OCI-LY7 (cell line): ENCODE measurements around the gene TSSK3. TPM values are rescaled to one million over a fixed set of nuclear protein-coding genes. Genes with fewer than 3 reads are reported as not detected.

Source experiments
- BruUV-seq: library from RNA; stranded (reverse); fragments of 400-500 nt; replicated peaks from 2 replicates; lab custom pipeline; 2021; lab: Mats Ljungman, UMichigan
- CTCF ChIA-PET: fragments of 300-600 bp; sonication (Branson Sonifier 250); formaldehyde crosslinking; loops from one replicate; lab custom pipeline; 2022; ENCODE audit warnings: antibody characterized with exemption; ENCODE audit not compliant: unreplicated experiment; lab: Charles Lee
- POLR2A ChIA-PET: fragments of 300-600 bp; sonication (Branson Sonifier 250); formaldehyde crosslinking; loops from one replicate; lab custom pipeline; 2022; ENCODE audit warnings: antibody characterized with exemption; lab: Charles Lee
- DNase-seq: peaks from one replicate; pipeline ENCODE4 v3.0.0-alpha.2; 2015; ENCODE audit warnings: low spot score
- H2AFZ ChIP-seq: fragments of 200-600 bp; sonication (generic), shearing (Covaris generic); 2 replicates; pipeline ENCODE4 v1.6.1; 2014; ENCODE audit warnings: mild to moderate bottlenecking, antibody characterized with exemption, low read length, moderate library complexity
- H3K27ac ChIP-seq: fragments of 200-600 bp; sonication (generic); 2 replicates; pipeline ENCODE4 v1.5.1; 2014; ENCODE audit warnings: mixed run types, low read depth, mild to moderate bottlenecking, moderate library complexity, low read length, inconsistent platforms; ENCODE audit not compliant: poor library complexity, severe bottlenecking
- H3K36me3 ChIP-seq: fragments of 200-600 bp; sonication (generic); 2 replicates; pipeline ENCODE4 v1.6.1; 2014; ENCODE audit warnings: mild to moderate bottlenecking, antibody characterized with exemption, low read length, moderate library complexity, mixed read lengths; ENCODE audit not compliant: insufficient read depth
- H3K4me1 ChIP-seq: fragments of 200-600 bp; sonication (generic); 2 replicates; pipeline ENCODE4 v1.5.1; 2014; ENCODE audit warnings: mild to moderate bottlenecking, low read length; ENCODE audit not compliant: insufficient read depth, poor library complexity, severe bottlenecking
- H3K4me2 ChIP-seq: fragments of 200-600 bp; sonication (generic); 2 replicates; pipeline ENCODE4 v1.6.1; 2014; ENCODE audit warnings: mild to moderate bottlenecking, low read length
- H3K4me3 ChIP-seq: fragments of 200-600 bp; sonication (generic); 2 replicates; pipeline ENCODE4 v1.5.1; 2014; ENCODE audit warnings: mild to moderate bottlenecking, low read depth, low read length; ENCODE audit not compliant: poor library complexity, severe bottlenecking
- H3K79me2 ChIP-seq: fragments of 200-600 bp; sonication (generic); 2 replicates; pipeline ENCODE4 v1.6.1; 2016; ENCODE audit warnings: low read depth, mild to moderate bottlenecking, low read length, moderate library complexity, mixed read lengths; ENCODE audit not compliant: insufficient read depth
- H3K9me2 ChIP-seq: fragments of 200-600 bp; sonication (generic); 2 replicates; pipeline ENCODE4 v1.6.1; 2016; ENCODE audit warnings: mild to moderate bottlenecking, low read length, mixed read lengths; ENCODE audit not compliant: insufficient read depth
- H3K9me3 ChIP-seq: fragments of 200-600 bp; sonication (generic); 2 replicates; pipeline ENCODE4 v1.6.1; 2014; ENCODE audit warnings: mild to moderate bottlenecking, mixed run types, low read length, mixed read lengths
- H4K20me1 ChIP-seq: fragments of 200-600 bp; sonication (generic); 2 replicates; pipeline ENCODE4 v1.6.1; 2014; ENCODE audit warnings: mild to moderate bottlenecking, antibody characterized with exemption, low read length, moderate library complexity, mixed read lengths; ENCODE audit not compliant: insufficient read depth
- CTCF ChIP-seq: fragments of 200-600 bp; sonication (generic); conservative IDR thresholded peaks from 2 replicates; pipeline ENCODE4 v1.5.1; 2014; ENCODE audit warnings: mild to moderate bottlenecking, antibody characterized with exemption, low read length, moderate library complexity, mixed read lengths
- EZH2phosphoT487 ChIP-seq: fragments of 200-600 bp; sonication (generic); IDR thresholded peaks from 2 replicates; pipeline ENCODE4 v1.6.1; 2018; ENCODE audit warnings: low read depth, borderline replicate concordance, mild to moderate bottlenecking, mixed run types, antibody characterized with exemption, low read length, moderate library complexity, mixed read lengths
- intact Hi-C: fragments of 100-400 bp; cut with micrococcal nuclease; formaldehyde crosslinking; loops from one replicate; pipeline ENCODE4 v1.10.0; 2022; ENCODE audit not compliant: unreplicated experiment
- total RNA-seq, 2 experiments: library from RNA; depleted of rRNA in 1 of 2; stranded (reverse); fragments of >200 nt in 1 of 2; shearing (Covaris generic) in 1 of 2; gene quantifications; 2 replicates each; pipeline ENCODE4 v1.2.3, GENCODE V29; 2014 to 2022

Gene TSSK3
- total RNA-seq, 2 experiments from 2014 or later: 2.0 to 7.8 TPM

- Histone ChIP-seq H3K36me3 (no peaks in the 10 kb centered on the region), H3K4me1 (peaks cover 15% of the 10 kb centered on the region), H3K9me3 (no peaks in the 10 kb centered on the region), H3K27ac (no peak overlapping the region), H2AFZ (no peak overlapping the region), H3K79me2 (no peaks in the 10 kb centered on the region), H3K4me2 (no peak overlapping the region), H3K4me3 (no peak overlapping the region), H4K20me1 (no peaks in the 10 kb centered on the region), H3K9me2 (no peaks in the 10 kb centered on the region)
- CTCF ChIA-PET: no interaction called here
- no TSS peak for BruUV-seq
- POLR2A ChIA-PET: no interaction called here
- intact Hi-C loops: no loop called here
- no peak for DNase-seq
- TF ChIP-seq CTCF (no peak), EZH2phosphoT487 (no peak)
Measured at GRCh38 chr1:32361308-32361673, 1.0 kb upstream of the TSSK3 start.

GRCh38 chr1:32361674-32362473, 465 bp upstream of the TSSK3 start:
- POLR2A ChIA-PET: no interaction called here
- Histone ChIP-seq H3K9me3 (no peaks in the 10 kb centered on the region), H2AFZ (no peak overlapping the region), H3K4me2 (no peak overlapping the region), H3K36me3 (no peaks in the 10 kb centered on the region), H3K9me2 (no peaks in the 10 kb centered on the region), H3K4me1 (peaks cover 15% of the 10 kb centered on the region), H3K4me3 (no peak overlapping the region), H3K27ac (no peak overlapping the region), H3K79me2 (no peaks in the 10 kb centered on the region), H4K20me1 (no peaks in the 10 kb centered on the region)
- CTCF ChIA-PET: no interaction called here
- intact Hi-C loops: no loop called here
- no peak for DNase-seq
- no TSS peak for BruUV-seq
- no peak for TF ChIP-seq EZH2phosphoT487
- no peak for TF ChIP-seq CTCF

- Histone ChIP-seq H3K4me3 (no peak overlapping the region), H2AFZ (no peak overlapping the region), H3K9me3 (no peaks in the 10 kb centered on the region), H3K9me2 (no peaks in the 10 kb centered on the region), H3K36me3 (peaks cover 15% of the 10 kb centered on the region; the same call in 1 of the 2 replicates), H3K79me2 (no peaks in the 10 kb centered on the region), H3K4me1 (peaks cover 15% of the 10 kb centered on the region), H3K4me2 (no peak overlapping the region), H4K20me1 (no peaks in the 10 kb centered on the region), H3K27ac (no peak overlapping the region)
- DNase-seq: no peak
- intact Hi-C loops: no loop called here
- TF ChIP-seq EZH2phosphoT487 (no peak), CTCF (no peak)
- ChIA-PET POLR2A (no interaction called here), CTCF (no interaction called here)
- BruUV-seq: no TSS peak
Measured at GRCh38 chr1:32363713-32364112, 1.4 kb downstream of the TSSK3 start.
